Measurements from ENCODE around the gene BOLA2.
"Not testable (repeated sequence)": the region's sequence is repeated elsewhere in the genome, so short reads cannot be mapped to it uniquely, and the experiment has no call there.

Gene BOLA2

GRCh38 chr16:29454269-29454668 is at the start of gene BOLA2, which contains the start of gene SLX1B:
BOLA2 (minus strand) TSS chr16:29454351; CDS start chr16:29454253, 98 bp downstream.
SLX1B (plus strand) TSS chr16:29454533.
- not testable (repeated sequence) for DNase-seq (ENCODE audit: low read depth)

DNA sequence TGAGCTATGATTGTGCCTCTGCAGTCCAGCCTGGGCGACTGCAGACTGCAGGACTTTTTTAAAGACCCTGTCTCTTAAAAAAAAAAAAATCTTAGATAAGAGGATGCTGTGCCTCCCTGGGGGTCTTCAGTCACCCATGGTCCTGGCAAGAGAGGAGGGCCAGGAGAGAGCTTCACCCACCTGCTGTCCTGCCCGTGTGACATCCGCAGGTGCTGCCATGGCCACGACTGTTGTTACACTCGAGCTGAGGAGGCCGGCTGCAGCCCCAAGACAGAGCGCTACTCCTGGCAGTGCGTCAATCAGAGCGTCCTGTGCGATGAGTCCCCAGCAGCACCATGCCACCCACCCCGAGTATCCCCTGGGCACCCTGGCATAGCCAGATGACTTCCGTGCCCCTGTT is 28.1 kb upstream of the BOLA2 start:
- DNase-seq (ENCODE audit: low read depth), result not testable (repeated sequence)

GRCh38 chr16:29472065-29472464 is 17.9 kb upstream of the BOLA2 start:
- not testable (repeated sequence) for DNase-seq (ENCODE audit: low read depth)

- DNase-seq (ENCODE audit: low read depth), result not testable (repeated sequence)
These were observed 15.5 kb upstream of the BOLA2 start for GRCh38 chr16:29469660-29470059.

- not testable (repeated sequence) for DNase-seq (ENCODE audit: low read depth)
These were observed 13.7 kb upstream of the BOLA2 start for GRCh38 chr16:29467654-29468366.

GRCh38 chr16:29466904-29467303 is 12.8 kb upstream of the BOLA2 start:
- DNase-seq (ENCODE audit: low read depth), result not testable (repeated sequence)

- DNase-seq (ENCODE audit: low read depth), result not testable (repeated sequence)
These were observed 12.1 kb upstream of the BOLA2 start for GRCh38 chr16:29465985-29466824.

DNA sequence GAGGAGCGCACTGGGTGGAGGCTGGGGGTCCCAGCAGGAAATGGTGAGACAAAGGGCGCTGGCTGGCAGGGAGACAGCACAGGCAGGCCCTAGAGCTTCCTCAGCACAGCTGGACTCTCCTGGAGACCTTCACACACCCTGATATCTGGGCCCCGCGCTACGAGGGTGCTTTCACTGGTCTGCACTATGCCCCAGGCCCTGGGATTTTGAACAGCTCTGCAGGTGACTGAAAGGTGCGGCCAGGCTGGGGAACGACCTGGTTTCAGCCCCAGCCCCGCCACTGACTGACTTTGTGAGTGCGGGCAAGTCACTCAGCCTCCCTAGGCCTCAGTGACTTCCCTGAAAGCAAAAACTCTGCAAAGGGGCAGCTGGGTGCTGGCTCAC is 6.5 kb upstream of the BOLA2 start:
- not testable (repeated sequence) for DNase-seq (ENCODE audit: low read depth)

GRCh38 chr16:29459706-29460646 is 5.8 kb upstream of the BOLA2 start, which contains the start of gene SULT1A4:
SULT1A4 (plus strand) TSS chr16:29459913; CDS start chr16:29461386, 1,473 bp downstream.
- not testable (repeated sequence) for DNase-seq (ENCODE audit: low read depth)

GRCh38 chr16:29457660-29458059 is 3.5 kb upstream of the BOLA2 start:
- DNase-seq (ENCODE audit: low read depth), result not testable (repeated sequence)

- DNase-seq (ENCODE audit: low read depth), result not testable (repeated sequence)
These were observed 677 bp upstream of the BOLA2 start for GRCh38 chr16:29454828-29455227.

- not testable (repeated sequence) for DNase-seq (ENCODE audit: low read depth)
These were observed 397 bp downstream of the BOLA2 start for GRCh38 chr16:29453754-29454153.

- DNase-seq (ENCODE audit: low read depth), result not testable (repeated sequence)
These were observed 28.8 kb downstream of the BOLA2 start for GRCh38 chr16:29425390-29425789.

- not testable (repeated sequence) for DNase-seq (ENCODE audit: low read depth)
These were observed 30.6 kb downstream of the BOLA2 start for GRCh38 chr16:29423587-29423986.

DNA sequence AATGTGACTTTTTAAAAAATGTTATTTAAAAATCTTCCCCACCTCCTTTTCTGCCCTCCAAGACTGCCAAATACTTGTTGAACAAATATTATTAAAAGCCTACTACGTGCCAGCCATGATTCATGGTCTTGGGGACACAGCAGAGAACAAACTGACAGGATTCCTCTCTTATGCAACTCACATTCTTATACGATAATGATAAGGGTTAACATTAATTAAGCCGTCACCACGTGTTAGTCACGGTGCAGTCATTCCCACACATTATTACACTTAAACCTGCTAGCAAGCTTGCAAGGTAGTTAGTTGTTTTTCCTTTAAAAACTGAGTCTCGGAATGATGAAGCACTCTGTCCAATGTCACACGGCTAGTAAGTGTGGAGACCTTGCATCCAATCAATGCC is 48.9 kb downstream of the BOLA2 start:
- not testable (repeated sequence) for DNase-seq (ENCODE audit: low read depth)
